ENCODE measurements around the gene PARD3.
"Not testable (repeated sequence)": the region's sequence is repeated elsewhere in the genome, so short reads cannot be mapped to it uniquely, and the experiment has no call there.

PARD3 gene

GRCh38 chr10:34815185-34816084 lies at the start of gene PARD3:
TSS of gene PARD3 (minus strand) at chr10:34815296. CDS start at chr10:34814995, 301 bp downstream.
- no peak for DNase-seq

GRCh38 chr10:34864149-34865067 lies 49.3 kb upstream of the PARD3 start:
- peak; percentile 46 for DNase-seq

GRCh38 chr10:34862892-34863291 lies 47.8 kb upstream of the PARD3 start:
- no peak for DNase-seq

GRCh38 chr10:34861293-34862021 lies 46.4 kb upstream of the PARD3 start:
- peak; percentile 77 for DNase-seq

- DNase-seq: no peak
Measured at GRCh38 chr10:34859170-34859569, 44.1 kb upstream of the PARD3 start.

GRCh38 chr10:34858003-34858402 lies 42.9 kb upstream of the PARD3 start:
- no peak for DNase-seq

GRCh38 chr10:34854147-34854601 lies 39.1 kb upstream of the PARD3 start:
- no peak for DNase-seq

- no peak for DNase-seq
Measured at GRCh38 chr10:34853357-34853756, 38.3 kb upstream of the PARD3 start.

GRCh38 chr10:34850558-34850957 lies 35.5 kb upstream of the PARD3 start:
- no peak for DNase-seq

- DNase-seq: no peak
Measured at GRCh38 chr10:34850036-34850435, 34.9 kb upstream of the PARD3 start.

- DNase-seq: no peak
Measured at GRCh38 chr10:34845070-34845469, 30.0 kb upstream of the PARD3 start.

- DNase-seq: no peak
Measured at GRCh38 chr10:34844448-34844847, 29.4 kb upstream of the PARD3 start.

- DNase-seq: not testable (repeated sequence)
Measured at GRCh38 chr10:34843470-34843869, 28.4 kb upstream of the PARD3 start.

GRCh38 chr10:34838366-34838900 lies 23.3 kb upstream of the PARD3 start:
- no peak for DNase-seq

- no peak for DNase-seq
Measured at GRCh38 chr10:34835908-34836508, 20.9 kb upstream of the PARD3 start.

GRCh38 chr10:34834274-34834673 lies 19.2 kb upstream of the PARD3 start:
- DNase-seq: no peak

- no peak for DNase-seq
Measured at GRCh38 chr10:34830217-34830822, 15.2 kb upstream of the PARD3 start.

- DNase-seq: no peak
Measured at GRCh38 chr10:34826857-34827766, 12.0 kb upstream of the PARD3 start.

- DNase-seq: no peak
Measured at GRCh38 chr10:34826221-34826620, 11.1 kb upstream of the PARD3 start.

- no peak for DNase-seq
Measured at GRCh38 chr10:34825414-34825813, 10.3 kb upstream of the PARD3 start.

- no peak for DNase-seq
Measured at GRCh38 chr10:34824870-34825269, 9.8 kb upstream of the PARD3 start.
